Heart left ventricle (tissue), 13 donors: Measurements from ENCODE around the gene COPS2.

Experiments
- CTCF ChIP-seq, 12 donors: fragments of 200-600 bp; sonication (generic) in 4 of 12; IDR thresholded peaks; one replicate each; pipeline versions ENCODE4 v1.5.0 to v1.8.0; 2018 to 2022; ENCODE audit warnings: antibody characterized with exemption in 12 of 12, mild to moderate bottlenecking in 5 of 12
- POLR2A ChIP-seq, 2 donors: fragments of 450-650 bp; IDR thresholded peaks; one replicate each; pipeline ENCODE4 v1.6.1; 2017; ENCODE audit warnings: antibody characterized with exemption in 2 of 2, mild to moderate bottlenecking in 2 of 2, moderate library complexity in 2 of 2
- donor health status: ischemic (EF 13 %, LVEDD 7.1; RV severe dilation, severe dysfunction).
- donor health status: DM: no; HTN: yes; CAD: no.
- donor health status: DM: no; HTN: no; CAD: no.
- donor health status: ischemic (EF 25% LVEDD 6.9; RV normal size, moderate dysfunction).
- donor health status: ischemic (EF 25% LVEDD 5.7; RV mildly dilated, moderate dysfunction).
- donor health status: ischemic (EF 35%, LVEDD 5.7; RV mildly dilated, moderate dysfunction).
- donor health status: nonischemic (EF 11% LVEDD 7.7; RV severe dilation, severe dysfunction).
- donor health status: DM: yes; HTN: yes; CAD: no.
- donor health status: PGD.
- donor health status: ischemic (EF 29% LVEDD 5.4; RV normal size, mild dysfunction).
- donor health status: nonischemic (EF 23%, LVEDD 6.1; RV moderate dilation, normal function).

GRCh38 chr15:49190586-49190985 is 35.2 kb upstream of the COPS2 start:
- TF ChIP-seq CTCF (IDR thresholded peaks at IDR 0.05) (no peak), POLR2A (IDR thresholded peaks at IDR 0.05) (no peak)
